GM12873 (cell line): ENCODE data around the gene CERS1.

ENCODE experiments used
- CTCF ChIP-seq: IDR thresholded peaks from 2 replicates; pipeline ENCODE4 v1.5.1; 2012; ENCODE audit warnings: low read depth, mild to moderate bottlenecking, moderate library complexity, low read length, control low read depth; ENCODE audit not compliant: insufficient read depth; ENCODE audit errors: missing control alignments

CERS1 gene

GRCh38 chr19:18895824-18896341 is at the start of gene CERS1:
Gene CERS1 (minus strand): TSS chr19:18896158. CDS start chr19:18896072, 86 bp downstream.
- no peak for TF ChIP-seq CTCF

GRCh38 chr19:18945297-18945696 is 49.3 kb upstream of the CERS1 start:
- TF ChIP-seq CTCF, result no peak

- TF ChIP-seq CTCF, result no peak
Observed at GRCh38 chr19:18943465-18943864, 47.5 kb upstream of the CERS1 start.

- no peak for TF ChIP-seq CTCF
Observed at GRCh38 chr19:18942692-18943091, 46.7 kb upstream of the CERS1 start.

- TF ChIP-seq CTCF, result no peak
Observed at GRCh38 chr19:18941628-18942354, 45.8 kb upstream of the CERS1 start.

GRCh38 chr19:18940769-18941627 is 45.0 kb upstream of the CERS1 start, which contains the start of gene HOMER3:
Gene HOMER3 (minus strand): TSS chr19:18941217. CDS start chr19:18938982, 2,235 bp downstream.
- TF ChIP-seq CTCF, result peak; percentile 27
